IMR-90 (cell line): ENCODE results near the gene SNRPB.

Experiments used
- BHLHE40 ChIP-seq: fragments of 150-350 bp; IDR thresholded peaks from 2 replicates; pipeline ENCODE4 v1.6.1; 2016; ENCODE audit warnings: mild to moderate bottlenecking, low read depth, low read length
- CEBPB ChIP-seq: IDR thresholded peaks from 2 replicates; pipeline ENCODE4 v1.6.1; 2012; ENCODE audit warnings: low read depth, low read length, improper control_type of control experiment
- CHD1 ChIP-seq: IDR thresholded peaks from 2 replicates; pipeline ENCODE4 v1.6.1; 2012; ENCODE audit warnings: low read depth, low read length, improper control_type of control experiment
- CTCF ChIP-seq: conservative IDR thresholded peaks from 2 replicates; pipeline ENCODE4 v1.5.1; 2012; ENCODE audit warnings: mild to moderate bottlenecking, low read depth, low read length, improper control_type of control experiment
- FOS ChIP-seq: fragments of 150-350 bp; IDR thresholded peaks from 2 replicates; pipeline ENCODE4 v1.6.1; 2016; ENCODE audit warnings: low read depth, low read length
- MXI1 ChIP-seq: IDR thresholded peaks from 2 replicates; pipeline ENCODE4 v1.6.1; 2012; ENCODE audit warnings: low read depth, mild to moderate bottlenecking, low read length, moderate library complexity, borderline replicate concordance
- NFE2L2 ChIP-seq: fragments of 150-350 bp; IDR thresholded peaks from 2 replicates; pipeline ENCODE4 v1.6.1; 2016; ENCODE audit warnings: low read depth, mild to moderate bottlenecking, low read length
- POLR2A ChIP-seq: IDR thresholded peaks from 2 replicates; pipeline ENCODE4 v1.6.1; 2012; ENCODE audit warnings: mild to moderate bottlenecking, low read depth, low read length
- RAD21 ChIP-seq: IDR thresholded peaks from 2 replicates; pipeline ENCODE4 v1.6.1; 2012; ENCODE audit warnings: low read length, improper control_type of control experiment
- USF2 ChIP-seq: fragments of 150-350 bp; IDR thresholded peaks from 2 replicates; pipeline ENCODE4 v1.6.1; 2017; ENCODE audit warnings: mild to moderate bottlenecking, antibody characterized with exemption, low read length, low read depth

- TF ChIP-seq CTCF (no peak), POLR2A (no peak), MXI1 (no peak), RAD21 (no peak), BHLHE40 (no peak), USF2 (no peak), NFE2L2 (no peak), CEBPB (no peak), FOS (no peak), CHD1 (no peak)
Observed at GRCh38 chr20:2449386-2449785, 21.2 kb downstream of the SNRPB start.
